Adrenal gland (tissue), 5 donors: ENCODE data around the gene EPB41L2.

Experiments
- POLR2A ChIP-seq, 2 donors: fragments of 450-650 bp; IDR thresholded peaks; one replicate each; pipeline ENCODE4 v1.6.1; 2017; ENCODE audit warnings: antibody characterized with exemption in 2 of 2, mild to moderate bottlenecking in 2 of 2, moderate library complexity in 1 of 2
- TF ChIP-seq, protein P1 (sequence below), 6 experiments: fragments of 450-650 bp in 4 of 6; fragments of 200-600 bp in 2 of 6; sonication (generic) in 1 of 6; IDR thresholded peaks; 1 replicate in 5 of 6; 2 replicates in 1 of 6; pipeline versions ENCODE4 v1.5.1 to v1.8.0; 2016 to 2021; ENCODE audit warnings: antibody characterized with exemption in 6 of 6, mild to moderate bottlenecking in 2 of 6, moderate library complexity in 1 of 6
- donor health status: DM: no; HTN: no; CAD: no.

DNA sequence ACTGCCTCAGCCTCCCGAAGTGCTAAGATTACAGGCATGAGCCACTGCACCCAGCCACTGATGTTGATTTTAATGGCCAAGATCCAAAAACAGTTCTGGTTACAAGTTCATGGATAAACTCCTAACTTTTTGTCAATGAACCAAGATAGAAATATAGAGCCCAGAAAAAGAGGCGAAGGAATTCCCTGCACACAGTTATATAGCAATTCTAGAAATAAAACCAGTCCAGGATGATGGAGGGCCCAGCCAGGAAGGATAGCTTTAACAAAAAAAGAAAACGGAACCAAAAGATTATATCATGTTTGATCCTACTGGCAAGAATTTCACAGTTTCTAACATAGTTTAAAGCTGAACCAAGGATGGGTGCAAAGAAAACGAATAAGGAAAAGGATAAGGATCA, 10.9 kb downstream of the EPB41L2 start:
- TF ChIP-seq, protein P1, sequence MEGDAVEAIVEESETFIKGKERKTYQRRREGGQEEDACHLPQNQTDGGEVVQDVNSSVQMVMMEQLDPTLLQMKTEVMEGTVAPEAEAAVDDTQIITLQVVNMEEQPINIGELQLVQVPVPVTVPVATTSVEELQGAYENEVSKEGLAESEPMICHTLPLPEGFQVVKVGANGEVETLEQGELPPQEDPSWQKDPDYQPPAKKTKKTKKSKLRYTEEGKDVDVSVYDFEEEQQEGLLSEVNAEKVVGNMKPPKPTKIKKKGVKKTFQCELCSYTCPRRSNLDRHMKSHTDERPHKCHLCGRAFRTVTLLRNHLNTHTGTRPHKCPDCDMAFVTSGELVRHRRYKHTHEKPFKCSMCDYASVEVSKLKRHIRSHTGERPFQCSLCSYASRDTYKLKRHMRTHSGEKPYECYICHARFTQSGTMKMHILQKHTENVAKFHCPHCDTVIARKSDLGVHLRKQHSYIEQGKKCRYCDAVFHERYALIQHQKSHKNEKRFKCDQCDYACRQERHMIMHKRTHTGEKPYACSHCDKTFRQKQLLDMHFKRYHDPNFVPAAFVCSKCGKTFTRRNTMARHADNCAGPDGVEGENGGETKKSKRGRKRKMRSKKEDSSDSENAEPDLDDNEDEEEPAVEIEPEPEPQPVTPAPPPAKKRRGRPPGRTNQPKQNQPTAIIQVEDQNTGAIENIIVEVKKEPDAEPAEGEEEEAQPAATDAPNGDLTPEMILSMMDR (IDR thresholded peaks at IDR 0.05): no peak
- TF ChIP-seq POLR2A (IDR thresholded peaks at IDR 0.05): no peak
